Sigmoid colon (tissue), 4 donors: Measurements from ENCODE around the gene TPGS2.

Source experiments
- EP300 ChIP-seq, 4 donors: sonication (generic); formaldehyde crosslinking; IDR thresholded peaks; one replicate each; pipeline ENCODE4 v1.6.1; 2017; ENCODE audit warnings: antibody characterized with exemption in 4 of 4
- POLR2A ChIP-seq, 2 donors: fragments of 450-650 bp; IDR thresholded peaks; one replicate each; pipeline ENCODE4 v1.6.1; 2016; ENCODE audit warnings: antibody characterized with exemption in 2 of 2, mild to moderate bottlenecking in 2 of 2, moderate library complexity in 2 of 2
- POLR2AphosphoS5 ChIP-seq, 4 donors: sonication (generic); formaldehyde crosslinking; IDR thresholded peaks; one replicate each; pipeline ENCODE4 v1.6.1; 2017; ENCODE audit warnings: antibody characterized with exemption in 4 of 4
- TF ChIP-seq, protein P1 (sequence below), 4 experiments: fragments of 450-650 bp in 3 of 4; fragments of 200-600 bp in 1 of 4; IDR thresholded peaks; one replicate each; pipeline ENCODE4 v1.5.1; 2016 to 2019; ENCODE audit warnings: antibody characterized with exemption in 4 of 4, mild to moderate bottlenecking in 3 of 4, moderate library complexity in 2 of 4

GRCh38 chr18:36812678-36813077 lies 16.1 kb downstream of the TPGS2 start:
- TF ChIP-seq, protein P1, sequence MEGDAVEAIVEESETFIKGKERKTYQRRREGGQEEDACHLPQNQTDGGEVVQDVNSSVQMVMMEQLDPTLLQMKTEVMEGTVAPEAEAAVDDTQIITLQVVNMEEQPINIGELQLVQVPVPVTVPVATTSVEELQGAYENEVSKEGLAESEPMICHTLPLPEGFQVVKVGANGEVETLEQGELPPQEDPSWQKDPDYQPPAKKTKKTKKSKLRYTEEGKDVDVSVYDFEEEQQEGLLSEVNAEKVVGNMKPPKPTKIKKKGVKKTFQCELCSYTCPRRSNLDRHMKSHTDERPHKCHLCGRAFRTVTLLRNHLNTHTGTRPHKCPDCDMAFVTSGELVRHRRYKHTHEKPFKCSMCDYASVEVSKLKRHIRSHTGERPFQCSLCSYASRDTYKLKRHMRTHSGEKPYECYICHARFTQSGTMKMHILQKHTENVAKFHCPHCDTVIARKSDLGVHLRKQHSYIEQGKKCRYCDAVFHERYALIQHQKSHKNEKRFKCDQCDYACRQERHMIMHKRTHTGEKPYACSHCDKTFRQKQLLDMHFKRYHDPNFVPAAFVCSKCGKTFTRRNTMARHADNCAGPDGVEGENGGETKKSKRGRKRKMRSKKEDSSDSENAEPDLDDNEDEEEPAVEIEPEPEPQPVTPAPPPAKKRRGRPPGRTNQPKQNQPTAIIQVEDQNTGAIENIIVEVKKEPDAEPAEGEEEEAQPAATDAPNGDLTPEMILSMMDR (IDR thresholded peaks at IDR 0.05): no peak
- TF ChIP-seq POLR2AphosphoS5 (IDR thresholded peaks at IDR 0.05): peak in 1 of 4 donors; percentile 25
- no peak for TF ChIP-seq POLR2A (IDR thresholded peaks at IDR 0.05)
- TF ChIP-seq EP300 (IDR thresholded peaks at IDR 0.05): no peak
